ENCODE results near the gene PTPRN2. TPM values are rescaled to one million over a fixed set of nuclear protein-coding genes. Genes with fewer than 3 reads are reported as not detected.

PTPRN2 gene
- total and polyA plus RNA-seq, 2 donors (not counting 3 experiments of a cell fraction or from before 2014, with no cell fraction given) = 0.62 to 0.88 TPM

DNA sequence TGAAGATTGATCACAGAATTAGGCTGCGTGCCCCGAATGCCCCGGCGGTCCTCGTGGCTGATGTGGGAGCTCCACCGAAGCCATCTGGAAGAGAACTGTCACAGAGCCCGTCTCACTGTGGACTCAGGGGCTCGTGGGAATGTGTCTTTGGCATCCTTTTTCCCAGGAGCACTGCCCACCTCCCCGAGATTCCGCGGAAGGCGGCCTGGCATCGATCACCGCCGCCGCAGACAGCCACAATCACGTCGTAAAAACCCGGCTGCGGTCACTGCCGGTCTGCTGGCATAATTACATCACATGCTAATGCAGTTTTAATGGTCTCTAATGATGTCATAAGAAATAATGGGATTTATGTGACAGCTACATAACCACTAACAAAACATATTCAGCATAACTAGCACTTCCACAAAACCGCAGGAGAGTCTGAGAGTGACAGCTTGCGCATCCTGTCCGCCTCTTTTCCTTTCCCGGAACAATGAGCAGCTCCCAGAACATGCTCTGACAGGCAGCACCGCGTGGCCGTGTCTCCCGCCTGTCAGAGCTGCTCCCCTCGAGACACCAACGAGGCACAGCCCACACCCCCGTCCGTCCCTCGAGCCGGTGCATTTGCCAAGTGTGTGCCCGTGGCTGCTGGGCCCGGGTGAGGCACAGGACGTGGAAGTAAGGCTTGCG, 490.0 kb downstream of the PTPRN2 start:
- no peak for TF ChIP-seq FOS (IDR thresholded peaks at IDR 0.05; ENCODE audit: borderline replicate concordance, insufficient read depth, low read length)
- TF ChIP-seq, protein P1, sequence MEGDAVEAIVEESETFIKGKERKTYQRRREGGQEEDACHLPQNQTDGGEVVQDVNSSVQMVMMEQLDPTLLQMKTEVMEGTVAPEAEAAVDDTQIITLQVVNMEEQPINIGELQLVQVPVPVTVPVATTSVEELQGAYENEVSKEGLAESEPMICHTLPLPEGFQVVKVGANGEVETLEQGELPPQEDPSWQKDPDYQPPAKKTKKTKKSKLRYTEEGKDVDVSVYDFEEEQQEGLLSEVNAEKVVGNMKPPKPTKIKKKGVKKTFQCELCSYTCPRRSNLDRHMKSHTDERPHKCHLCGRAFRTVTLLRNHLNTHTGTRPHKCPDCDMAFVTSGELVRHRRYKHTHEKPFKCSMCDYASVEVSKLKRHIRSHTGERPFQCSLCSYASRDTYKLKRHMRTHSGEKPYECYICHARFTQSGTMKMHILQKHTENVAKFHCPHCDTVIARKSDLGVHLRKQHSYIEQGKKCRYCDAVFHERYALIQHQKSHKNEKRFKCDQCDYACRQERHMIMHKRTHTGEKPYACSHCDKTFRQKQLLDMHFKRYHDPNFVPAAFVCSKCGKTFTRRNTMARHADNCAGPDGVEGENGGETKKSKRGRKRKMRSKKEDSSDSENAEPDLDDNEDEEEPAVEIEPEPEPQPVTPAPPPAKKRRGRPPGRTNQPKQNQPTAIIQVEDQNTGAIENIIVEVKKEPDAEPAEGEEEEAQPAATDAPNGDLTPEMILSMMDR (IDR thresholded peaks at IDR 0.05; ENCODE audit: extremely low read depth in 1 of 2, insufficient read depth in 1 of 2, low read depth in 1 of 2, low read length in 2 of 2) = no peak
- TF ChIP-seq, protein P2, sequence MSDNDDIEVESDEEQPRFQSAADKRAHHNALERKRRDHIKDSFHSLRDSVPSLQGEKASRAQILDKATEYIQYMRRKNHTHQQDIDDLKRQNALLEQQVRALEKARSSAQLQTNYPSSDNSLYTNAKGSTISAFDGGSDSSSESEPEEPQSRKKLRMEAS (IDR thresholded peaks at IDR 0.05; ENCODE audit: insufficient read depth, insufficient read length) = no peak
- TF ChIP-seq JUN (IDR thresholded peaks at IDR 0.05; ENCODE audit: borderline replicate concordance, insufficient read depth, insufficient read length, low read depth) = no peak
- no peak for TF ChIP-seq POLR2A (IDR thresholded peaks at IDR 0.05; ENCODE audit: low read depth, low read length)
- no peak for TF ChIP-seq EZH2 (IDR thresholded peaks at IDR 0.05; ENCODE audit: borderline replicate concordance, low read depth, low read length, severe bottlenecking)
- no peak for TF ChIP-seq POLR2AphosphoS5 (IDR thresholded peaks at IDR 0.05; ENCODE audit: insufficient read depth, low read depth, low read length)
- TF ChIP-seq MYC (IDR thresholded peaks at IDR 0.05; ENCODE audit: low read depth, low read length) = no peak
- no peak for TF ChIP-seq GATA2 (IDR thresholded peaks at IDR 0.05; ENCODE audit: insufficient read depth, insufficient read length, low read depth, low read length)
- FAIRE-seq (no peak), DNase-seq (ENCODE audit: low read depth, low spot score) (no peak)
- Histone ChIP-seq H3K27me3 (ENCODE audit: control insufficient read depth in 2 of 2, insufficient read depth in 2 of 2, low read length in 2 of 2) (no peaks in the 10 kb centered on the region), H3K4me3 (replicated peaks in 1 of 3; ENCODE audit: insufficient read depth in 1 of 3, low read depth in 1 of 3, low read length in 3 of 3) (no peak overlapping the region), H2AFZ (ENCODE audit: low read depth, low read length) (no peak overlapping the region), H3K9ac (replicated peaks; ENCODE audit: extremely low read depth, insufficient read depth, low read length) (no peak overlapping the region), H4K20me1 (replicated peaks; ENCODE audit: control insufficient read depth, extremely low read depth, insufficient read depth, low read length) (no peaks in the 10 kb centered on the region), H3K9me1 (replicated peaks; ENCODE audit: control insufficient read depth, extremely low read depth, insufficient read depth, low read length) (no peaks in the 10 kb centered on the region), H3K4me1 (ENCODE audit: control insufficient read depth, extremely low read depth, insufficient read depth, low read length) (no peaks in the 10 kb centered on the region), H3K9me3 (replicated peaks; ENCODE audit: control insufficient read depth, insufficient read depth, low read length) (peaks cover 2% of the 10 kb centered on the region), H3K4me2 (ENCODE audit: insufficient read depth, low read length) (no peak overlapping the region), H3K79me2 (ENCODE audit: control insufficient read depth, insufficient read depth, low read length) (no peaks in the 10 kb centered on the region), H3K27ac (ENCODE audit: insufficient read depth, low read depth, low read length) (no peak overlapping the region), H3K36me3 (ENCODE audit: control insufficient read depth in 2 of 2, extremely low read depth in 1 of 2, insufficient read depth in 2 of 2, low read length in 2 of 2) (no peaks in the 10 kb centered on the region)
- intact Hi-C loops (cut with micrococcal nuclease) (no loop called here), dilution Hi-C loops (cut with MboI; ENCODE audit: extremely low pct_ligation_motif_present, low sequenced_read_pairs) (no loop called here)
- BruUV-seq (replicated peaks) = no TSS peak
- ChIA-PET CTCF (no interaction called here), POLR2A (no interaction called here)

All from endothelial cell of umbilical vein (primary cell).